IPS DF 4.7 (cell line): ENCODE measurements around the gene PAK1.
A peak's percentile ranks its signal among the peaks of the same experiment; 100 is the strongest.

ENCODE experiments used
- DNase-seq: peaks from one replicate; pipeline ENCODE4 v3.0.0-alpha.2; 2013; ENCODE audit warnings: low spot score; ENCODE audit errors: extremely low read depth

PAK1 gene

GRCh38 chr11:77374611-77375031 is 99.3 kb downstream of the PAK1 start:
- DNase-seq, result no peak

- DNase-seq, result no peak
Observed at GRCh38 chr11:77374108-77374507, 99.8 kb downstream of the PAK1 start.

DNA sequence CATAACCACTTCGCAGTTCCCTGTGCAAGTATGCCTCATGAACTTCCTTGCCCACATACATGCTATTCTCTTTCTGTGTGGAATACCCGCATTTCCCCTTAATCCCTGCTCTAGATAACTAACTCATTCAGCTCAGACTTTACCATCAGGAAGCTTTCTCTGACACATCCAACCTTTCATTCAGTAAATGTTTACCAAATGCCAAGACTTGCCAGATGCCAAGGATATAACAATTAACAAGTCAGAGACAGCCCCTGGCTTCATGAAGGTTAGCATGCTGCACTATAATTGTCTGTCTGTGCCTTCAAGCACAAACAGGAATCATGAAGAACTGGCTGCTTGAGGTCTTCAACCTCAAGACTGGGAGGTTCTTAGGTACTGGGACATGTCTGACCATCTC is 101.2 kb downstream of the PAK1 start:
- DNase-seq, result no peak

GRCh38 chr11:77371646-77372045 is 102.2 kb downstream of the PAK1 start:
- DNase-seq, result no peak

GRCh38 chr11:77370217-77370616 is 103.7 kb downstream of the PAK1 start:
- no peak for DNase-seq

GRCh38 chr11:77361184-77361583 is 112.7 kb downstream of the PAK1 start:
- DNase-seq, result peak; percentile 56

DNA sequence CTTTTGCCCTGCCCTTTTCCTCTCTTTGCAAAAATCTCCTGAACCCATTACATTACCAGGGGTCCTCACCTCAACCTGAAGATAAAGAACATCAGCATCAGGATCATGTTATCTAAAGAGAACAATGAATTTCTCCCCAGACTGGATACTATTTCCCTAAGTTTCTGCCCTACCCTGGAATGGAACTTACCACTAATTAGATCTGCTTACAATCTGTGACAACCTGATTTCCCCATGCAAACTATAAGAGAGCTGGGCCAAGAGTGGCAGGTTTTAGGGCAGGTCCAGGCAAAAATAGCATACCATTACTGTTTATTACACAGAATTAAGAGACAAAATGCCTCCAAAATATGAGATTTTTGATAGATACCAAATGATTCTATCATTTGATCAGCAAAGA is 114.4 kb downstream of the PAK1 start:
- no peak for DNase-seq

- no peak for DNase-seq
Observed at GRCh38 chr11:77353131-77353530, 120.8 kb downstream of the PAK1 start.

DNA sequence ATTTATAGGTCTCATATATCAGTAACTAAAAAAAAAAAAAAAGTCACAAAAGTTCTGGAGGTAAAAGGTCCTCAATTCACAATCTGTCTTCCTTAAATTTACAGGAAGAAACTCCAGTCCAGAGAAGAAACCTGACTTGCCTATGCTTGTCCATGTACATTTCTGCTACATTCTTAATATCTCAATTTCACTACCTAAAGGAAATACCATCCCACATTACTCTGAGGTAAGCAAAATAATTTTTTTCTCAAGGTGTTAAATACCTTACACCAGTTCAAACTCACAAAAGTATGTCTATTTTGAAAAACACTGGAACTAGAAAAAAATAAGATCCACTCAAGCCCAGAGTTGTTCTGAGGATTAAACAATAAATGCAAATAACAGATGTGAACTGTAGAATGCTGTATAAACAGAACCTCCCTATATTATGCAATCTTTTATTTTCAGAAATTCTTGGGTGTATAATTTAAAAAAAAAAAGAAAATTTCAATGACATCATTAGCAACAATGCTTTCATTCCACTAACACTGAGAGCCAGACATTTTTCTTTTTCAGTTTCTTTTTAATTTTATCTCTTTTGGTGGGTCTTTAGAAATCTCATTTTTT is 122.5 kb downstream of the PAK1 start:
- no peak for DNase-seq

DNA sequence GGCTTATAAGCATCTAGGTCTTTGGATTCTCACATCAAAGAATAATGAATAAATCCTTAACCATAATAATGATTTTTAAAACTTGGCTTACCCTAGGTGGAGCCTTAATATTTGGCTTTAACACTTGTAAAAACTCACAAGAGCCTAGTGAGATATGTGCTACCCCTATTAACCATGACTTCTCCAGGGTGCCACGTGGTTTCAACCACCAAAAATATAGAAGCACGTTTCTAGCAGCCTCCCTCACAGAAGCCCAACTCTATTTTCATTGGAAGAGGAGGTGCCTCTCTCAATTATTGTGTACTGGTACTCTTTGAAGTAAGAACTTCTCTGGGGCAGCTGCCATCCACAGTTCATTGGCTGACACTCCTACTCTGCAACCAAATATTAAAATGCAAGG is 125.9 kb downstream of the PAK1 start:
- no peak for DNase-seq

- DNase-seq, result no peak
Observed at GRCh38 chr11:77346906-77347603, 126.8 kb downstream of the PAK1 start.

- no peak for DNase-seq
Observed at GRCh38 chr11:77345621-77346020, 128.3 kb downstream of the PAK1 start.

DNA sequence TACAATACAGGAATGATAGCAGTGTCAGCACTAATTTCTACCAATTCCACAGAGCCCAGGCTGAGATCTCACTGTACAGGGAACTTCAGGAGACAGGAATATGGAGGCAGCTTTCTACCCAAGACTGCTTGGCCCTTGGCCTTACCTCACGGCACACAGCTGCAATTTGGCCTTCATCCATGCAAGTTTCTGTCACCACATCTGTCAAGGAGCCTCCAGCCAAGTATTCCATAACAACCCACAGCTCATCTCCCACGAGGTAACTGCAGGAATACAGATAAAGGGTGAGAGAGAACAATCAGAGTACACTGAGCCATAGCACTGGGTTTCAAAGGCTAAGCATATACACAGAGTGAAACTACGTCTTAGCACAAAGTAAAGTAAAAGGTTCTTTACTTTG is 133.4 kb downstream of the PAK1 start:
- no peak for DNase-seq

GRCh38 chr11:77332259-77332658 is 141.6 kb downstream of the PAK1 start:
- DNase-seq, result no peak

GRCh38 chr11:77325159-77325558 is 148.7 kb downstream of the PAK1 start:
- no peak for DNase-seq

DNA sequence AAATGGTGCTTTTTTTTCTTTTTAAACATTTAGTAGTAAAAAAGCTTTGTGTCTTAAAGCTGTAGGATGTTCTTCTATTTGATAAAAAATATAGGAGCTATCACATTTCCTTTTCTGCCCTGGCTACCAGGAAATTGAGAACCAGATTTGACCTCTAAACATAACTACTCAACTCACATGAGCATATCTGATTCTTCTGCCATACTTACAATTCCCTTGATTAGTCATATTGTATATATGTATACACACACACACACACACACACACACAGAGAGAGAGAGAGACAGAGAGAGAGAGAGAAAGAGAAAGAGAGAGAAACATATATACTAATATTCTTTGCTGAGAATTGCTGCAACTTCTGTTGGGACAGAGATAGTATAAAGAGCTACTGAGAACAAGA is 149.4 kb downstream of the PAK1 start:
- no peak for DNase-seq

DNA sequence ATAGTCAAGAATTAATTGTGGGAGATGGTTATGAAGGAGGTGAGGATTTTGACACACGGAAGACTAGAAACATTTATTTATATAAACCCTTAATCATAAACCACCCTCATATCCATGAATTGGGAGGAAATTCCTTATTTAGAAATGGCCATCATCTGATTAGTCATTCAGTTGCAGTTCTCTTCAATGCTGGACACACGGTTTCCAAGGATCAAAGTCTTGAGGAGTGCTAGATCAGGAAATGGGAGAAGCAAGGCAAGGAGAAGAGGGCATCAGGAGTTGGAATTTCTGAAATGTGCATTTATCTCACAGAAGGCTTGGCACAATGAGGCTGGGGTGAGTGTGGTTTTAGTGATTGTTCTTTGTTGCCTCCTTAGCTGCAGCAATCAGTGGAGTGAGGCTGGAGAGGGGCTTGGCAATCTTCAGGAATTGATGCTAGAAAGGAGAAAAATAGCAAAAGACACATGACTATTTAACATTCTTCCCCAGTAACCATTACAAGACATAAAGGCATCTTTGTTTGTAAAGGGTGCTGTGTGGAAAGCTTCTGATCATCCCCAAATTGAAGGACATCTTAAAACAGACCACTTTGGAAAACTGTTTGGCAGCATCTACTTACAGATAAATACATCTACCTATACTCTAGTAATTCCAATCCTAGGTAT is 150.8 kb downstream of the PAK1 start:
- DNase-seq, result no peak

- no peak for DNase-seq
Observed at GRCh38 chr11:77322506-77322905, 151.4 kb downstream of the PAK1 start.

DNA sequence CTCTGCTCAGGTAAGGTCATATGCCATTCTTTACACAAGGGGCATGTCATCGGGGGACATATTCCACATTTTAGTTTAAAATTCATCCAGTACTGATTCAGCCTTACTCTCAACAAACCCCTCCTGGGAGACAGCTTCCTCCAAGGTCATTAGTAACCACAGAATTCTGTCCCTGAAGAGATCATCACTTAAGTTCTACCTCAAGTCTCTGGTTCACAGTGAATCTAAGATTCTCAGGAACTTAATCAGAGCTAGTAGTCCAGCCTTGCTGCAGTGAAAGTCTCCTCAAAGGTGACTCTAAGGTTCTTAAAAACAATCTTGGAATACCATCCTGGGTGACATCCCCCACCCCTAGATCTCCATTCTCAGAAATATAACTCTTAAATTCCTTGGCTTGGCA is 153.5 kb downstream of the PAK1 start:
- DNase-seq, result no peak

DNA sequence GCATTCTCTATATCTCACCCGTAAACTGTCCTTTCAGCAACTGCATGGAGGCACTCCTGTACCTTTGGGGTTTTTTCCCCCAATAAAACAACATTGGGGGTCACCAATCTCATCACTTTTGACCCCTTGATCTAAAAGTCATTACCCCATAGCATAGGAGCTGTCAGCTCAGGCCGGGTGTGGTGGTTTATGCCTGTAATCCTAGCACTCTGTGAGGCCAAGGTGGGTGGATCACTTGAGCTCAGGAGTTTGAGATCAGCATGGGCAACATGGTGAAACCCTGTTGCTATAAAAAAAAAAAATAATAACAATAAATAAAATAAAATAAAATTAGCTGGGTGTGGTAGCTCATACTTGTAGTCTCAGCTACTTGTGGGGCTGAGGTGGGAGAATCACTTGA is 155.3 kb downstream of the PAK1 start:
- no peak for DNase-seq

GRCh38 chr11:77316733-77317342 is 157.1 kb downstream of the PAK1 start:
- DNase-seq, result no peak

- no peak for DNase-seq
Observed at GRCh38 chr11:77312107-77312506, 161.8 kb downstream of the PAK1 start.
